ENCODE results near the gene ZFAND3.

Gene ZFAND3

GRCh38 chr6:38143191-38144150 is 323.9 kb downstream of the ZFAND3 start:
- no peak for DNase-seq
- TF ChIP-seq POLR2A (IDR thresholded peaks at IDR 0.05; ENCODE audit: low read length) (no peak), GATA1 (IDR thresholded peaks at IDR 0.05; ENCODE audit: low read depth, low read length) (no peak)

DNA sequence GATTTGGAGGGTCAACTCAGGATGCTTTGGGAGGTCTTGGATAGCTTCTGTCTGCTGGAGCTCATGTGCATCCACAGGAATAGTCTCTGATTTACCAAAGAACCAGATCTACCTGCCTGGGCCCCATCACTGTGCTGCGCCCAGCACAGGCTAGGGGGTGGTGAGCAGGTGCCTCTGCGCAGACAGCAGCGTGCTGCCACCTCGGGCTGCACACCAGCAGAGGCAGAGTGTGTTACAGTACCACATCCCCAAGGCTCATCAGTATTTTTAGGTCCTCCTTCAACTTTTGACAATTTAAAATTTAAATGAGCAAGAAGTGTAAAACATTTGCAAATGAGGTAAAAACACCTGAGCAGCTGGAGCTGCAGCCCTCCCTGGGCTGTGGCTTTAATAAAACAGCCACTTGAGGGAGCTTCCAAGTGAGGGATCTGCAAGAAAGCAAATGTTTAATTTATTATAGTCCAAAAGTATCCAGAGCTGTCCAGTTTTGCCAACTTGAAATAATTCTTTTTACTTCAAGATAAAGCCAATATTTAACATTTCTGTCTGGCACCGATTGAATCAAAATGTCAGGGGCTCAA is 324.9 kb downstream of the ZFAND3 start:
- no peak for TF ChIP-seq POLR2A (IDR thresholded peaks at IDR 0.05; ENCODE audit: low read length)
- no peak for TF ChIP-seq GATA1 (IDR thresholded peaks at IDR 0.05; ENCODE audit: low read depth, low read length)
- DNase-seq = no peak

GRCh38 chr6:38146021-38146733 is 326.6 kb downstream of the ZFAND3 start:
- no peak for DNase-seq

DNA sequence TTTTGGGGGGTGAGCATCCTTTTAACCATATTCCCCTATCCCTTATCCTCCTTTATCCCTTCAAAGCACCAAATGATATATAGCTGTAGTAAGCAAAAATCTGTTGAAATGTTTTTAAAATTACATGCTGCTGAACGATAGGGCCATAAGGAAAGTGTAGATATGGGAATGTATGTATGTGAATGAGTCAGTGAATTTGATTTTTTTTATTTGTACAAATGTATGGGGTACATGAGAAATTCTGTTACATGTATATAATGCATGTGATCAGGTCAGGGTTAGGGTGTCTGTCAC is 327.2 kb downstream of the ZFAND3 start:
- TF ChIP-seq POLR2A (IDR thresholded peaks at IDR 0.05; ENCODE audit: low read length) = no peak
- no peak for TF ChIP-seq GATA1 (IDR thresholded peaks at IDR 0.05; ENCODE audit: low read depth, low read length)
- no peak for DNase-seq

More at GRCh38 chr6:38146021-38146733, 326.6 kb downstream of the ZFAND3 start:
- TF ChIP-seq GATA1 (IDR thresholded peaks at IDR 0.05; ENCODE audit: low read depth, low read length) = no peak
- no peak for TF ChIP-seq POLR2A (IDR thresholded peaks at IDR 0.05; ENCODE audit: low read length)

DNA sequence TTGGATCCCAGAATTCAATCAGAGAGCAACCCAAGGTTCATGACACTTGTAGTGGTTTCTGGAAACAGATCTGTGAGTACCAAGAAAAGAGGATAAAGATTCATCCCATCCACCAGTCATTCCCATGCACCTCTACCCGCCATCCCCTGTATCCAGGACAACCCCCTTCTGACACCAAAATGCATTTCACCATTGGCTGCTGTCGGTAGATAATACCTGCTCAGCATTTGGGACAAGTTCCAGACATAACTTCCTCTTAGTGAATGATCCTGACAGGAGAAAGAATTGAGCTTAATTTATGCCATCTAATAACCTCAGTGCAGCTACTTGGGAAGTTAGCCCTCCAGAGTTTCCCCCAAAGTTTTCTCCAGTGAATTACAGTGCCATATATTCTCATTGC is 329.1 kb downstream of the ZFAND3 start:
- DNase-seq = no peak
- TF ChIP-seq POLR2A (IDR thresholded peaks at IDR 0.05; ENCODE audit: low read length) (no peak), GATA1 (IDR thresholded peaks at IDR 0.05; ENCODE audit: low read depth, low read length) (no peak)

- TF ChIP-seq GATA1 (IDR thresholded peaks at IDR 0.05; ENCODE audit: low read depth, low read length) (no peak), POLR2A (IDR thresholded peaks at IDR 0.05; ENCODE audit: low read length) (no peak)
- DNase-seq = no peak
Observed at GRCh38 chr6:38149531-38149930, 330.0 kb downstream of the ZFAND3 start.

DNA sequence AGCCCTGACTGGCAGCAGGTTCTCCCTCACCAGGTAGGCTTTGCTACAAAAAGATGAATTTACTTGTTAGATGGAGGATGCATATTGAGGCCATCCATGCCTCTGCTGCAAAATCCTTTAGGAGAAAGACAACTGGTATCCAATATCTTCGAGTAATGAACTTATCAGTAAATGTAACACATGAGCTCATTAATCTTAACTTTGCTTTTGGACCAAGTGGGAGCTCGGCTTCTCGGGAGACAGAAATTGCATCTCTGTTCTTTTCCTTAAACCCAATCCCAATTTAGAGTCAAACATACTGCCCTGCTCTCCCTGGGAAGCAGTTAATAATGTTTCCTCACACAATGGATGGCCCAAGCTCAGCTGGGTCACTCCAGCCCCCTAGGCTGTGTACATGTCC is 330.5 kb downstream of the ZFAND3 start:
- TF ChIP-seq POLR2A (IDR thresholded peaks at IDR 0.05; ENCODE audit: low read length) = no peak
- TF ChIP-seq GATA1 (IDR thresholded peaks at IDR 0.05; ENCODE audit: low read depth, low read length) = no peak
- no peak for DNase-seq

DNA sequence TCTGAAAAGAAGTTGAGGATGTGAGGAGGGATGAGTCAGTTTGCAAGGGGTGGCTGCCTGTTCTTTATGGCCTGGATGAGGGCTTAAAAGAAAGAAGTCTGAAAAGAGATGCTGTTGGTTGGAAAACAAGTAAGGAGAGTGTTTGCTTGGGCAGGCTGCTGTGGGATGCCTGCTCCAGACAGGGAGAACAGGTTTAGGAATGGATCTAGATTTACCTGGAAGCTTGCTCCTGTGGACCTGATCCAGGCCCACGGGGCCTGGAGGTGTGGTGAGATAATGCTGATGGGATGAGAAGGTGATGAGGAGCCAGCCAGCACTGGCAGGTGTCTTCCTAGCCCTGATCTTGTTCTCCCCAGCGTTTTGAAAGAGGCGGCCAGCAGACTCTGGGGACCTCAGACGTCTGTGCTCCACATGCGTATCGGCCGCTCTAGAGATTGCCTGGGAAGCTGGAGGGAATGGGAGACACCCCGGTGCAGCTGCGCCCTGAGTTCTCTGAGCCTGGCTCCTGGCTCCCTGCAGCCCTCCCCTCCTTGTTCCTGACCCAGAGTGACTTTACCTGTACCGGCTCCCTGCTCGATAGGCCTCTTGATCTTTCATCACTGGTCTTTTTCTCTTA is 331.3 kb downstream of the ZFAND3 start:
- no peak for DNase-seq
- TF ChIP-seq POLR2A (IDR thresholded peaks at IDR 0.05; ENCODE audit: low read length) (no peak), GATA1 (IDR thresholded peaks at IDR 0.05; ENCODE audit: low read depth, low read length) (no peak)

- no peak for TF ChIP-seq POLR2A (IDR thresholded peaks at IDR 0.05; ENCODE audit: low read length)
- TF ChIP-seq GATA1 (IDR thresholded peaks at IDR 0.05; ENCODE audit: low read depth, low read length) = no peak
Observed at GRCh38 chr6:38151580-38152500, 332.3 kb downstream of the ZFAND3 start.

GRCh38 chr6:38152620-38153019 is 333.1 kb downstream of the ZFAND3 start:
- TF ChIP-seq GATA1 (IDR thresholded peaks at IDR 0.05; ENCODE audit: low read depth, low read length) (no peak), POLR2A (IDR thresholded peaks at IDR 0.05; ENCODE audit: low read length) (no peak)
- DNase-seq = no peak

More at GRCh38 chr6:38151580-38152500, 332.3 kb downstream of the ZFAND3 start:
- DNase-seq = no peak

DNA sequence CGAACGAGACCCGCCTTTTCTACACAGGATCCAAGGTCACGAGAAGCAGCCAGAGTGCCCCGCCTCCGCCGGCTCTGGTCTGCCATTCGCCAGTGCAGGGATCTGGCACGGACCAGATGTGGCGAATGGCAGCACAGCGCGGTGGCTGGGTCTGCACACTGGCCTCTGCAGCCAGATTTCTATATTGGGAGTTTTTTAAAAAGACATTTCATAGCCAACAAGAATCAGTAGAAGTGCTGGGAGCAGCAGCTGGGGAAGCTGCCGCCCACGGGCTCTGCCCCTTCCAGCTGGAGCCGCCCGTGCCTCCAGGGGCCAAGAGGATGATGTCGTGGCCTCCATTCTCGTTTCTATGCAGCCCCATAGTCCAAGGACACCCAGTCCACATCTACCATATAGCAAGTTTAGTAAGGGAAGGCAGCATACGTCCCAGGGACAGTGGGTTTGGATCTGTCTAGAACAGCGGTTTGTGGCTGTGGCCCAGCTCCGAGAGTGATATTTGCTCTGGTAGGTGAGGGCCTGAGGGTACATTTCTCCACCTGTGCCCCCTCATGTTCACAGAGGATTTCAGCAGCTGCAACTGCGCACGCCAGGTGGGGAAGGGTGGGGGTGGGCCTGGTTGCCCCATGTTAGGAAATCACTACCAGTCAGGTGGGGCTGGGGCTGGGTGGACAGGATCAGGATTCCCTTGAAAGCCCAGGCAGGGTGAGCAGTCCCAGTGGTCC is 333.7 kb downstream of the ZFAND3 start:
- DNase-seq = no peak
- TF ChIP-seq POLR2A (IDR thresholded peaks at IDR 0.05; ENCODE audit: low read length) (no peak), GATA1 (IDR thresholded peaks at IDR 0.05; ENCODE audit: low read depth, low read length) (no peak)

GRCh38 chr6:38153798-38154345 is 334.3 kb downstream of the ZFAND3 start:
- no peak for TF ChIP-seq GATA1 (IDR thresholded peaks at IDR 0.05; ENCODE audit: low read depth, low read length)
- no peak for TF ChIP-seq POLR2A (IDR thresholded peaks at IDR 0.05; ENCODE audit: low read length)
- no peak for DNase-seq

Measured in erythroblast (primary cell).